Heart left ventricle (tissue), 13 donors: ENCODE results near the gene DESI1.
A peak's percentile ranks its signal among the peaks of the same experiment; 100 is the strongest.

Source experiments
- POLR2A ChIP-seq, 2 donors: fragments of 450-650 bp; IDR thresholded peaks; one replicate each; pipeline ENCODE4 v1.6.1; 2017; ENCODE audit warnings: antibody characterized with exemption in 2 of 2, mild to moderate bottlenecking in 2 of 2, moderate library complexity in 2 of 2
- TF ChIP-seq, protein P1 (sequence below), 12 donors: fragments of 200-600 bp; sonication (generic) in 4 of 12; IDR thresholded peaks; one replicate each; pipeline versions ENCODE4 v1.5.0 to v1.8.0; 2018 to 2022; ENCODE audit warnings: antibody characterized with exemption in 12 of 12, mild to moderate bottlenecking in 5 of 12
- donor health status: ischemic (EF 13 %, LVEDD 7.1; RV severe dilation, severe dysfunction).
- donor health status: DM: no; HTN: yes; CAD: no.
- donor health status: DM: no; HTN: no; CAD: no.
- donor health status: ischemic (EF 25% LVEDD 6.9; RV normal size, moderate dysfunction).
- donor health status: ischemic (EF 25% LVEDD 5.7; RV mildly dilated, moderate dysfunction).
- donor health status: ischemic (EF 35%, LVEDD 5.7; RV mildly dilated, moderate dysfunction).
- donor health status: nonischemic (EF 11% LVEDD 7.7; RV severe dilation, severe dysfunction).
- donor health status: DM: yes; HTN: yes; CAD: no.
- donor health status: PGD.
- donor health status: ischemic (EF 29% LVEDD 5.4; RV normal size, mild dysfunction).
- donor health status: nonischemic (EF 23%, LVEDD 6.1; RV moderate dilation, normal function).

DNA sequence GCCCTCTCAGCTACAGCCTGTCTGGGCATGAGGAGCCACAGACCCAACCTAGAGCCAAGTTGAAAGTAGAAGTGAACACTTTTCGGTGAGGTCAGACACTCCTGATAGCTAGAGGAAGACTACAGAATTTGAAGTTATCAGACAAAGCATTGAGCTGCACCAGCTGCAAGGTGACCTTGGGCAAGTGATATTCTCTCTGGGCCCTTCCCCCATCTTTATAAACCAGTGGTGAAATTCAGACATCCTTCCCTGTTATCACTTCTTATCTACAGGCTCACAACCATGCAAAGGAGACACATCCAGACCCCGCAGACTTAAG is 23.2 kb downstream of the DESI1 start:
- no peak for TF ChIP-seq POLR2A (IDR thresholded peaks at IDR 0.05)
- TF ChIP-seq, protein P1, sequence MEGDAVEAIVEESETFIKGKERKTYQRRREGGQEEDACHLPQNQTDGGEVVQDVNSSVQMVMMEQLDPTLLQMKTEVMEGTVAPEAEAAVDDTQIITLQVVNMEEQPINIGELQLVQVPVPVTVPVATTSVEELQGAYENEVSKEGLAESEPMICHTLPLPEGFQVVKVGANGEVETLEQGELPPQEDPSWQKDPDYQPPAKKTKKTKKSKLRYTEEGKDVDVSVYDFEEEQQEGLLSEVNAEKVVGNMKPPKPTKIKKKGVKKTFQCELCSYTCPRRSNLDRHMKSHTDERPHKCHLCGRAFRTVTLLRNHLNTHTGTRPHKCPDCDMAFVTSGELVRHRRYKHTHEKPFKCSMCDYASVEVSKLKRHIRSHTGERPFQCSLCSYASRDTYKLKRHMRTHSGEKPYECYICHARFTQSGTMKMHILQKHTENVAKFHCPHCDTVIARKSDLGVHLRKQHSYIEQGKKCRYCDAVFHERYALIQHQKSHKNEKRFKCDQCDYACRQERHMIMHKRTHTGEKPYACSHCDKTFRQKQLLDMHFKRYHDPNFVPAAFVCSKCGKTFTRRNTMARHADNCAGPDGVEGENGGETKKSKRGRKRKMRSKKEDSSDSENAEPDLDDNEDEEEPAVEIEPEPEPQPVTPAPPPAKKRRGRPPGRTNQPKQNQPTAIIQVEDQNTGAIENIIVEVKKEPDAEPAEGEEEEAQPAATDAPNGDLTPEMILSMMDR (IDR thresholded peaks at IDR 0.05) = peak in 1 of 12 donors; percentile 12
